ENCODE results near the gene GPAM. TPM values are rescaled to one million over a fixed set of nuclear protein-coding genes. Genes with fewer than 3 reads are reported as not detected.

Gene GPAM
- total RNA-seq, 1 donor, result 10.5 TPM

DNA sequence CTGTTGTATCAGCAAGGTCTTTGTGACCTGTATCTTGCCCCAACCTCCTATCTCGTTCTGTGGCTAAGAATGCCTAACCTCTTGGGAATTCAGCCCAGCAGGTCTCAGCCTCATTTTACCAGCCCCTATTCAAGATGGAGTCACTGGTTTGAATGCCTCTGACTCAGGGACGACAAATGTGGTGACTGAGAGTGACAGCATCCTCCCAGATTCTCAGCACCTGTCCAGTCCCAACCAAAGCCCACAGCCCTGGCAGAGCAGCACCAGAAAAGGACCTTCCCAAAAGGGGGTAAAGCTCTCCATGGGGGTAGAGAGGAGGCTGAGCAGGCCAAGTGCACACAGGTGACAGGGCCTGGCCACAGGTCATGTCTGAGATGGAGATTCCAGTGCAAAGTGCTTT lies 35.4 kb upstream of the GPAM start:
- Histone ChIP-seq H3K36me3 (ENCODE audit: insufficient read depth, low read length) (no peaks in the 10 kb centered on the region), H3K4me3 (ENCODE audit: insufficient read depth, low read length) (no peak overlapping the region), H3K27me3 (ENCODE audit: insufficient read depth, low read length) (no peaks in the 10 kb centered on the region), H3K4me1 (ENCODE audit: insufficient read depth, low read length) (peaks cover 13% of the 10 kb centered on the region), H3K9me3 (ENCODE audit: low read depth, low read length) (peaks cover 2% of the 10 kb centered on the region), H3K27ac (ENCODE audit: low read depth, low read length) (no peak overlapping the region), H2AFZ (ENCODE audit: low read length) (no peak overlapping the region), H3K4me2 (ENCODE audit: insufficient read depth, low read length) (no peak overlapping the region), H3K79me2 (ENCODE audit: insufficient read depth, low read length) (no peaks in the 10 kb centered on the region), H4K20me1 (ENCODE audit: insufficient read depth, low read length) (no peaks in the 10 kb centered on the region)
- TF ChIP-seq, protein P1, sequence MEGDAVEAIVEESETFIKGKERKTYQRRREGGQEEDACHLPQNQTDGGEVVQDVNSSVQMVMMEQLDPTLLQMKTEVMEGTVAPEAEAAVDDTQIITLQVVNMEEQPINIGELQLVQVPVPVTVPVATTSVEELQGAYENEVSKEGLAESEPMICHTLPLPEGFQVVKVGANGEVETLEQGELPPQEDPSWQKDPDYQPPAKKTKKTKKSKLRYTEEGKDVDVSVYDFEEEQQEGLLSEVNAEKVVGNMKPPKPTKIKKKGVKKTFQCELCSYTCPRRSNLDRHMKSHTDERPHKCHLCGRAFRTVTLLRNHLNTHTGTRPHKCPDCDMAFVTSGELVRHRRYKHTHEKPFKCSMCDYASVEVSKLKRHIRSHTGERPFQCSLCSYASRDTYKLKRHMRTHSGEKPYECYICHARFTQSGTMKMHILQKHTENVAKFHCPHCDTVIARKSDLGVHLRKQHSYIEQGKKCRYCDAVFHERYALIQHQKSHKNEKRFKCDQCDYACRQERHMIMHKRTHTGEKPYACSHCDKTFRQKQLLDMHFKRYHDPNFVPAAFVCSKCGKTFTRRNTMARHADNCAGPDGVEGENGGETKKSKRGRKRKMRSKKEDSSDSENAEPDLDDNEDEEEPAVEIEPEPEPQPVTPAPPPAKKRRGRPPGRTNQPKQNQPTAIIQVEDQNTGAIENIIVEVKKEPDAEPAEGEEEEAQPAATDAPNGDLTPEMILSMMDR (IDR thresholded peaks at IDR 0.05; ENCODE audit: extremely low read depth, low read depth, low read length), result no peak
- no peak for DNase-seq (ENCODE audit: insufficient read length, low spot score, missing footprints)

DNA sequence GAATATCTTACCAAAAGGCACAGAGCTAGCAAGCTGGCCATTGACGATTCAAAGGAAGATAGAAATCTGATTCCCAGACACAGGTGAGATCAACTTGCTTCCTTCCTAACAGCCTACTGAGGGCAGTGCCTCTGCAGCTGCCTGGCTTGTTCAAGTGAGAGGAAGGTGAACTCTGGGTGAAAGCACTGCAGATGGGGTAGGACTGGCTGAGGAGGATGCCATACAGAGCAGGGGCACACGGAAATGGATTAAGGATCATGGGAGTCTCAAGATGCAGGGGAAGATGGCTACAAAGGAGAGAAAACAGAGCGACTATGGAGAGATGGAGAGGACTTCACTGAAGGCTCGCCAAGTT lies 34.4 kb upstream of the GPAM start:
- Histone ChIP-seq H3K79me2 (ENCODE audit: insufficient read depth, low read length) (no peaks in the 10 kb centered on the region), H3K4me3 (ENCODE audit: insufficient read depth, low read length) (no peak overlapping the region), H2AFZ (ENCODE audit: low read length) (no peak overlapping the region), H3K4me2 (ENCODE audit: insufficient read depth, low read length) (no peak overlapping the region), H3K27ac (ENCODE audit: low read depth, low read length) (no peak overlapping the region), H3K9me3 (ENCODE audit: low read depth, low read length) (peaks cover 2% of the 10 kb centered on the region), H3K27me3 (ENCODE audit: insufficient read depth, low read length) (no peaks in the 10 kb centered on the region), H3K4me1 (ENCODE audit: insufficient read depth, low read length) (peaks cover 21% of the 10 kb centered on the region), H3K36me3 (ENCODE audit: insufficient read depth, low read length) (no peaks in the 10 kb centered on the region), H4K20me1 (ENCODE audit: insufficient read depth, low read length) (no peaks in the 10 kb centered on the region)
- no peak for DNase-seq (ENCODE audit: insufficient read length, low spot score, missing footprints)
- TF ChIP-seq, protein P1 (IDR thresholded peaks at IDR 0.05; ENCODE audit: extremely low read depth, low read depth, low read length), result no peak

DNA sequence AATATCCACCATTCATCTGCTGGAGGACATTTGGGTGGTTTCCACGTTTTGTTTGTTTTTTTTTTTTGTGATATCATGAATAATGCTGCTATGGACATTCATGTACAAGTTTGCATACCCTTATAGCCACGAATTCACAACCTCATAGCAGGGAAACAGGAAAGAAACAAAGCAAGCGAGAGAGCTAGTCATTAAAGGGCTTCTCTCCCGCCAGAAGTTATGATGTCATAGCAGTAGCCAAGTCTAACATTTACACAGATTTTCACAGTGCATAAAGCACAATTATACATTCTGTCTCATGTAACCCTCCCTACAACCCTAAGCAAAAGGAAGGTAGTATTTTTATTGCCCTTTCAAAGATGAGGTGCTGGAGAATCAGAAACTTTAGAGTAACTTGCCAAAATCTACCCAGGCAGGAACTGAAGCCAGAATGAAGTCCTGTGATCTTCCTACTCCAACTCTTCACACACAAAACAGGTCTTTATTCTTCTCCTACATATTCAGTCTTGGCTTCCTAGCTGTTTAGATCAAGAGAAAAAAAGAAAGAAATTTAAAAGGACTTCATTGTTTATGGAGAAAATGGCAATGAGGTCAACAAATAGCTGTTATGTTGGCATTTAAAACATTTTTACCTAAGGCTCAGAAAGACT lies 33.9 kb upstream of the GPAM start:
- H3K27ac ChIP-seq (ENCODE audit: low read depth, low read length), result no peak overlapping the region
- no peaks in the 10 kb centered on the region for H3K79me2 ChIP-seq (ENCODE audit: insufficient read depth, low read length)
- peaks cover 2% of the 10 kb centered on the region for H3K9me3 ChIP-seq (ENCODE audit: low read depth, low read length)
- H2AFZ ChIP-seq (ENCODE audit: low read length), result no peak overlapping the region
- TF ChIP-seq, protein P1 (IDR thresholded peaks at IDR 0.05; ENCODE audit: extremely low read depth, low read depth, low read length), result no peak
- no peaks in the 10 kb centered on the region for H3K36me3 ChIP-seq (ENCODE audit: insufficient read depth, low read length)
- H3K4me1 ChIP-seq (ENCODE audit: insufficient read depth, low read length), result peaks cover 16% of the 10 kb centered on the region
- no peaks in the 10 kb centered on the region for H4K20me1 ChIP-seq (ENCODE audit: insufficient read depth, low read length)
- H3K4me2 ChIP-seq (ENCODE audit: insufficient read depth, low read length), result no peak overlapping the region
- H3K4me3 ChIP-seq (ENCODE audit: insufficient read depth, low read length), result no peak overlapping the region
- DNase-seq (ENCODE audit: insufficient read length, low spot score, missing footprints), result no peak
- H3K27me3 ChIP-seq (ENCODE audit: insufficient read depth, low read length), result no peaks in the 10 kb centered on the region

DNA sequence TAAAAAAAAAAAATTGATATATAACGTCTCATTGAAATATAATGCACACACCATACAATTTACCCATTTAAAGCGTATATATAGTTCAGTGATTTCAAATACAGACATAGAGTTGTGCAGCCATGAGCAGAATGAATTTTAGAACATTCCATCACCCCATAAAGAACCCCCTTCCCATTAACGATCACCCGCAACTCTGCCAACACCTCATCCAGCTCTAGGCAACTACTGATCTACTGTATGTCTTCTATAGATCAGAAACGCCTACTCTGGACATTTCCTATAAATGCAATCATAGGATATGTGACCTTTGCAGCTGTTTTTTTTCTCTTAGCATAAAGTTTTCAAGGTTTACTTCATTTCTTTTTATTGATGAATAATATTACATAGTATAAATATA lies 33.4 kb upstream of the GPAM start:
- Histone ChIP-seq H2AFZ (ENCODE audit: low read length) (no peak overlapping the region), H3K79me2 (ENCODE audit: insufficient read depth, low read length) (no peaks in the 10 kb centered on the region), H3K27ac (ENCODE audit: low read depth, low read length) (no peak overlapping the region), H4K20me1 (ENCODE audit: insufficient read depth, low read length) (no peaks in the 10 kb centered on the region), H3K4me2 (ENCODE audit: insufficient read depth, low read length) (no peak overlapping the region), H3K4me3 (ENCODE audit: insufficient read depth, low read length) (no peak overlapping the region), H3K36me3 (ENCODE audit: insufficient read depth, low read length) (no peaks in the 10 kb centered on the region), H3K9me3 (ENCODE audit: low read depth, low read length) (peaks cover 2% of the 10 kb centered on the region), H3K4me1 (ENCODE audit: insufficient read depth, low read length) (peaks cover 16% of the 10 kb centered on the region), H3K27me3 (ENCODE audit: insufficient read depth, low read length) (no peaks in the 10 kb centered on the region)
- TF ChIP-seq, protein P1 (IDR thresholded peaks at IDR 0.05; ENCODE audit: extremely low read depth, low read depth, low read length), result no peak
- no peak for DNase-seq (ENCODE audit: insufficient read length, low spot score, missing footprints)
